GM21447 (cell line): Measurements from ENCODE around the gene C12orf56.
"Not testable (repeated sequence)": the region's sequence is repeated elsewhere in the genome, so short reads cannot be mapped to it uniquely, and the experiment has no call there.

Experiments
- ATAC-seq: cut with Tn5 transposase; IDR thresholded peaks from one replicate; pipeline ENCODE4 v1.9.1; 2021; ENCODE audit not compliant: unreplicated experiment

Gene C12orf56

GRCh38 chr12:64387197-64387816 lies 3.3 kb downstream of the C12orf56 start:
- ATAC-seq: no peak

DNA sequence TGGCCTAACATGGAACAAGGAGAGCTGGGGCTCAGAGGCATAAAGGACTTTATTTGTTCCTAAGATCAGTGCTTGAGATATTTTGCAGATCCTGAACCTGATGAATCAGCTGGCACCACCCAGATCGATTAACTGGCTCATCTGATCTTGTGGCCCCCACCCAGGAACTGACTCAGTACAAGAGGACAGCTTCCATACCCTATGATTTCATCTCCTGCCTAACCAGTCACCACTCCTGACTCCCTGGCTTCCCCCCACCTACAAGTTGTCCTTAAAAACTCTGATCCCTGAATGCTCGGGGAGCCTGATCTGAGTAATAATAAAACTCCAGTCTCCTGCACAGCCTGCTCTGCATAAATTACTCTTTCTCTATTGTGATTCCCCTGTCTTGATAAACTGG lies 5.1 kb downstream of the C12orf56 start:
- no peak for ATAC-seq

DNA sequence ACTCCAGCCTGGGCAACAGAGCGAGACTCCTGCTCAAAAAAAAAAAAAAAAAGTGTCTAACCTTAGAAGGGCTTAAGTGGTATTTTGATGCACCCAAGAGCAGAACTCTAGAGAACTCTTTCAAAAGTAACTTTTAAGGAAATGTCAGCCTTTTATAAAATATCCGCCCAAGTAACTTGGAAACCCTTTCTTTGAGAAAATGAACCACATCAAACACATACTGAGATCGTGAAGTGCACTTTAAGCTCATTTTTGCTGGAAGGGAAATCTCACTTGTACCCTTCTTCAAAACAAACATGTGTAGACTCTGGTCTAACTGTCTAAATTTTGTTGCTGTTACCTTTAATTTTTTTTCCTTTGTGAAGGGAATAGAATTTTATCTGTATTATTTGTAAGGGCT lies 5.5 kb downstream of the C12orf56 start:
- ATAC-seq: no peak

- no peak for ATAC-seq
Measured at GRCh38 chr12:64383675-64384074, 6.9 kb downstream of the C12orf56 start.

GRCh38 chr12:64362721-64363305 lies 27.7 kb downstream of the C12orf56 start:
- ATAC-seq: no peak

DNA sequence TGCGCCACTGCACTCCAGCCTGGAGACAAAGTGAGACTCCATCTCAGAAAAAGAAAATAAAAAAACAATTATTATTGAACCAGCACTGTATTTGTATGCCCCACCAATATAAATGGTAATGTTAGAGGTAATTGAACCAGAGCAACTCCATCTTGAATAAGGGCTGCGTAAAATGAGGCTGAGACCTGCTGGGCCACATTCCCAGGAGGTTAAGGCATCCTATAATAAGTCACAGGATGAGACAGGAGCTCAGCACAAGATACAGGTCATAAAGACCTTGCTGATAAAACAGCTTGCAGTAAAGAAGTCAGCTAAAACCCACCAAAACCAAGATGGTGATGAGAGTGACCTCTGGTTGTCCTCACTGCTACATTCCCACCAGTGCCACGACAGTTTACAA lies 29.4 kb downstream of the C12orf56 start:
- not testable (repeated sequence) for ATAC-seq

DNA sequence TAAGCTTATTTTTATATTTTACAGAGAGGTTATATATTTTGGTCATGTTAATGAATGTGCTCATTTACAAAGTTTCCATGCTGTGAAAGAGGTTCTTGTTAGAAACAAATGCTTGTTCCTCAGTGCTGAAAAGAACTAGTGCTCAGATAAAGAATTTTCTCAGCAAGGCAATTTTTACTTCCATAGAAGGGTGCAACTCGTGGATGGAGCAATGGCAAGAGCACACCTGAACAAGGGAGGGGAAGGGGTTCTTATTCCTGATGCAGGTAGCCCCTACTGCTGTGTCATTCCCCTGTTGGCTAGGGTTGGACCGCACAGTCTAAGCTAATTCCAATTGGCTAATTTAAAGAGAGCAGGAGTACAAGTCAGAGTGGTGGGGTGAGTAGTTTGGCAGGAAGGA lies 34.3 kb downstream of the C12orf56 start:
- ATAC-seq: not testable (repeated sequence)

GRCh38 chr12:64352181-64352580 lies 38.4 kb downstream of the C12orf56 start:
- ATAC-seq: no peak

- no peak for ATAC-seq
Measured at GRCh38 chr12:64351265-64351664, 39.3 kb downstream of the C12orf56 start.

DNA sequence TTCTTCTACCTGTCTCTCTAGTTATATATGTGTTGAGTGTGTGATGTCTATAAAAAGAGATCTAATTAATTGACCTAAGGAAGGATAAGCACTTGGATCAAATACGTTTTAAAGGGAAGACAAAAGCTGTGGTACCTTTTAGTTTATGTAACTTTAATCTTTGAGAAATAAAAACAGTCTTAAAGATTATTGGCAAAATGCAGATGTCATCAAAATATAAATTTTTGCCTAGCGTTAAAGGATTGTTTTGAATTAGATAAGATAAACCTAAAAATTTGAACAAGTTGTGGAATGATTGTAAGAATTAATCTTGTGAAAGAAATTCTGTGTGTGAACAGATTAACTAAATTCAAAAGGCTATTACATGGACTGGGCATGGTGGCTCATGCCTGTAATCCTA lies 42.9 kb downstream of the C12orf56 start:
- ATAC-seq: no peak

DNA sequence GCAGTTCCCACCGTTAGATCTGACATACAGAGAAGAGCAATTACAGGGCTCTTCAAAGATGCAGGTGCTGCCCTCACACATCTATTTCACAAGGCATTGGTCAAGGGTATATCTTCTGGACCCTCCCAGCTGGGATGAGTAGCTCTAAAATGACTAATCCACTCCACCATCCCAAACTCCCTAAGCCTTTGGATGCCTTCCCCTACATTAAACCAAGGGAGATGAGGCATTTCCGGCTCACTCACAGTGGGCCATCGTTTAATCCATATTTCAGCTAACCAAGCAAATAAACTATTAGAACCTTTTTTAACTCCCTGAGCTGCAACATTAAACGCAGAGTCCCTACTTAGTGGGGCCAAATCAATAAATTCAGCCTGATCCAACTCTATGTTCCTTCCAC lies 45.9 kb downstream of the C12orf56 start:
- ATAC-seq: not testable (repeated sequence)

- ATAC-seq: not testable (repeated sequence)
Measured at GRCh38 chr12:64340546-64340945, 50.0 kb downstream of the C12orf56 start.

- ATAC-seq: no peak
Measured at GRCh38 chr12:64335886-64336466, 54.6 kb downstream of the C12orf56 start.

- ATAC-seq: no peak
Measured at GRCh38 chr12:64332938-64333337, 57.6 kb downstream of the C12orf56 start.

DNA sequence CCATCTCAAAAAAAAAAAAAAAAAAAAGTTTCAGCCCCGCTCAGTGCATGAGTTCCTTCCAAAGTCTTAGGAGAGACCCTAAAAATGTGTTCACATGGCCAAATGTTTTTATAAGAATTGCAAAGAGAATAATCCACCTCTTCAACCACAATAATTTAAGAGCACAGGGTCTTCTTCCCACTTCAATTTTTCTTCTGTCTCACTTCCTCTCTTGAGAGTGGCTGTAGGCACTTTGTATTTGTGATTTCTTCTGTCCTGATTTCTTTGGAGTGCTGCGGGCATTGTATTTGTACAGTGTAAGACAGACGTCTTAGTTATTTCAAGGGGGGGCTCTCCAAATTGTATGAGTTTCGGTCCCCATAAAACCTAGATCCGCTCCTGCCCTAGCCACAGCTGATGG lies 58.3 kb downstream of the C12orf56 start:
- no peak for ATAC-seq

- not testable (repeated sequence) for ATAC-seq
Measured at GRCh38 chr12:64329031-64329710, 61.4 kb downstream of the C12orf56 start.

DNA sequence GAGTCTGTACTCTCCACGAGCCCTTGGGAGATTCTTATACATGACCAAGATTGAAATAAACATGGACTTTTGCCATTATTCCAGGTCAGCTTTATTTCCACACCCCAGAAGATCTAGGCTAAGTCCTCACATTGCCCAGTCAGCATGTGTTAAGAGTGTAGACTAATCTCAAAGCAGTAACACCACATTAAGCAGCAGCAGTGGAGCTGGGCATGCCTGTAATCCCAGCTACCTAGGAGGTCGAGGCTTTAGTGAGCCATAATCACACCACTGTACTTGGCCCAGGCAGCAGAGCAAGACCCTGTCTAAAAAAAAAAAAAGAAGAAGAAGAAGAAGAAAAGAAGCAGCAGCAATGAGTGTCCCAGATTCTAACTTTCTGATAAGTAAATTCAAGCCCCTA lies 65.5 kb downstream of the C12orf56 start:
- ATAC-seq: no peak

- ATAC-seq: no peak
Measured at GRCh38 chr12:64323476-64324225, 66.9 kb downstream of the C12orf56 start.

DNA sequence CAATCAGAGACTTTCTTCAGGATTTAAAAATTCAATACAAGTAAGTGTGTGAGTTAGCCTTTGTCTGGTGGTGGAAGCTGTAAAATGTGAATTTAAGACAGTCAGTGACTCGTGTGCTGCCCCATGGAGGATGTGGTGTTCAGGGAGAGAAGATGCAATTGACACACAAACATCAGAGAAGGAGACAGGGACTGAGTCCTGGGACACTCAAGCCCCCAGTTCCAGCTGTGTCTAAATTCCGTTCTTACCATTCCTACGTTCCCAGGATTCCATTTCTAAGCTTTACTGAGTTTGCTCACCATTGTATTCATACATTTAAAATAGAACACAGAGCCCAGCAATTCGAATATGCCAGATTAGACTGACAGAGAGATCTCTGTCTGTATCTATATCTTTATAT lies 67.6 kb downstream of the C12orf56 start:
- ATAC-seq: no peak

- ATAC-seq: no peak
Measured at GRCh38 chr12:64320611-64321010, 69.9 kb downstream of the C12orf56 start.

DNA sequence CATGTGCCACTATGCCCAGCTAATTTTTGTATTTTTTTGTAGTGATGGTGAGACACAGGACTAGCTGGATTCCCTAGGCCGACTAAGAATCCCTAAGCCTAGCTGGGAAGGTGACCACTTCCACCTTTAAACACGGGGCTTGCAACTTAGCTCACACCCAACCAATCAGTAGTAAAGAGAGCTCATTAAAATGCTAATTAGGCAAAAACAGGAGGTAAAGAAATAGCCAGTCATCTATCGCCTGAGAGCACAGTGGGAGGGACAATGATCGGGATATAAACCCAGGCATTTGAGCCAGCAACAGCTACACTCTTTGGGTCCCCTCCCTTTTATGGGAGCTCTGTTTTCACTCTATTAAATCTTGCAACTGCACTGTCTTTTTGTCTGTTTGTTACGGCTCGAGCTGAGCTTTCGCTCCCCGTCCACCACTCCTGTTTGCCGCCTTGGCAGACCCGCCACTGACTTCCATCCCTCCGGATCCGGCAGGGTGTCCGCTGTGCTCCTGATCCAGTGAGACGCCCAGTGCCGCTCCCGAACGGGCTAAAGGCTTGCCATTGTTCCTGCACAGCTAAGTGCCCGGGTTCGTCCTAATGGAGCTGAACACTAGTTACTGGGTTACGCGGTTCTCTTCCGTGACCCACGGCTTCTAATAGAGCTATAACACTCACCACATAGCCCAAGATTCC lies 70.9 kb downstream of the C12orf56 start:
- ATAC-seq: not testable (repeated sequence)
